Cardiac muscle cell (in vitro differentiated cells and primary cell): Measurements from ENCODE around the gene PAM. TPM values are rescaled to one million over a fixed set of nuclear protein-coding genes. Genes with fewer than 3 reads are reported as not detected.
A peak's percentile ranks its signal among the peaks of the same experiment; 100 is the strongest.

Experiments used
- DNase-seq, 2 donors: peaks; one replicate each; pipeline versions ENCODE4 v3.0.0 to v3.0.0-alpha.2; 2010 to 2017; ENCODE audit warnings: low read depth in 1 of 2, low spot score in 1 of 2
- H3K27ac ChIP-seq: fragments of 200-600 bp; sonication (generic); 2 replicates; pipeline ENCODE4 v1.5.1; 2016
- H3K27me3 ChIP-seq: fragments of 200-600 bp; sonication (generic); 2 replicates; pipeline ENCODE4 v1.6.0; 2016; ENCODE audit warnings: control low read depth
- H3K36me3 ChIP-seq: fragments of 200-600 bp; sonication (generic); 2 replicates; pipeline ENCODE4 v1.5.1; 2016; ENCODE audit warnings: control low read depth
- H3K4me1 ChIP-seq: fragments of 200-600 bp; sonication (generic); 2 replicates; pipeline ENCODE4 v1.8.1; 2017; ENCODE audit warnings: low read depth, mild to moderate bottlenecking, mixed run types
- H3K4me3 ChIP-seq: fragments of 200-600 bp; sonication (generic); 2 replicates; pipeline ENCODE4 v1.5.1; 2016; ENCODE audit warnings: mild to moderate bottlenecking
- H3K9me3 ChIP-seq: fragments of 200-600 bp; sonication (generic); 2 replicates; pipeline ENCODE4 v1.5.1; 2017; ENCODE audit warnings: low read depth, mild to moderate bottlenecking, control low read depth
- CTCF ChIP-seq: IDR thresholded peaks from 2 replicates; pipeline ENCODE4 v1.5.1; 2012; ENCODE audit warnings: low read depth, mild to moderate bottlenecking, low read length
- polyA plus RNA-seq: library from polyadenylated mRNA; unstranded; fragments of >200 nt; fragmentation: Nextera tagmentation; extraction: Ambion mirVana; gene quantifications from 2 replicates; pipeline ENCODE4 v1.2.1, GENCODE V29; 2016
- total RNA-seq: library from RNA; depleted of rRNA; stranded (reverse); fragments of >200 nt; gene quantifications from 2 replicates; pipeline ENCODE4 v1.2.3, GENCODE V29; 2016

Gene PAM
- total and polyA plus RNA-seq, 2 experiments from 2014 or later, result 375 to 392 TPM

GRCh38 chr5:102790748-102791147, 35.6 kb downstream of the PAM start:
- Histone ChIP-seq H3K4me1 (peaks cover 7% of the 10 kb centered on the region), H3K27me3 (no peaks in the 10 kb centered on the region), H3K4me3 (no peak overlapping the region), H3K27ac (no peak overlapping the region), H3K9me3 (no peaks in the 10 kb centered on the region), H3K36me3 (no peaks in the 10 kb centered on the region)
- no peak for DNase-seq
- no peak for TF ChIP-seq CTCF

GRCh38 chr5:102792705-102793104, 37.6 kb downstream of the PAM start:
- H3K4me1 ChIP-seq, result peaks cover 8% of the 10 kb centered on the region

GRCh38 chr5:102794047-102794446, 38.9 kb downstream of the PAM start:
- no peaks in the 10 kb centered on the region for H3K9me3 ChIP-seq
- no peaks in the 10 kb centered on the region for H3K27me3 ChIP-seq
- H3K4me3 ChIP-seq, result no peak overlapping the region
- H3K4me1 ChIP-seq, result peaks cover 13% of the 10 kb centered on the region
- no peak overlapping the region for H3K27ac ChIP-seq
- TF ChIP-seq CTCF, result no peak
- no peak for DNase-seq
- no peaks in the 10 kb centered on the region for H3K36me3 ChIP-seq

More at GRCh38 chr5:102792705-102793104, 37.6 kb downstream of the PAM start:
- H3K36me3 ChIP-seq, result no peaks in the 10 kb centered on the region
- H3K4me3 ChIP-seq, result no peak overlapping the region
- no peaks in the 10 kb centered on the region for H3K27me3 ChIP-seq
- TF ChIP-seq CTCF, result peak; percentile 31
- no peak overlapping the region for H3K27ac ChIP-seq
- DNase-seq, result peak in 1 of 2 donors; percentile 22
- H3K9me3 ChIP-seq, result no peaks in the 10 kb centered on the region

GRCh38 chr5:102794677-102795331, 39.7 kb downstream of the PAM start:
- H3K4me3 ChIP-seq, result no peak overlapping the region
- H3K36me3 ChIP-seq, result no peaks in the 10 kb centered on the region
- H3K9me3 ChIP-seq, result no peaks in the 10 kb centered on the region
- H3K27me3 ChIP-seq, result no peaks in the 10 kb centered on the region
- no peak for DNase-seq
- H3K4me1 ChIP-seq, result peaks cover 20% of the 10 kb centered on the region
- no peak for TF ChIP-seq CTCF
- H3K27ac ChIP-seq, result no peak overlapping the region

GRCh38 chr5:102795526-102795925, 40.4 kb downstream of the PAM start:
- no peak for DNase-seq
- peaks cover 27% of the 10 kb centered on the region for H3K4me1 ChIP-seq
- no peak overlapping the region for H3K4me3 ChIP-seq

More at GRCh38 chr5:102795526-102795925, 40.4 kb downstream of the PAM start:
- TF ChIP-seq CTCF, result no peak
- Histone ChIP-seq H3K27me3 (no peaks in the 10 kb centered on the region), H3K9me3 (no peaks in the 10 kb centered on the region), H3K27ac (no peak overlapping the region), H3K36me3 (no peaks in the 10 kb centered on the region)
